IPS-NIHi7 (cell line): ENCODE results near the gene HOXA11.

Source experiments
- DNase-seq: peaks from one replicate; pipeline ENCODE4 v3.0.0; 2012; ENCODE audit warnings: mixed read lengths; ENCODE audit errors: extremely low spot score

HOXA11 gene

GRCh38 chr7:27169658-27170425, 15.2 kb downstream of the HOXA11 start:
- no peak for DNase-seq

DNA sequence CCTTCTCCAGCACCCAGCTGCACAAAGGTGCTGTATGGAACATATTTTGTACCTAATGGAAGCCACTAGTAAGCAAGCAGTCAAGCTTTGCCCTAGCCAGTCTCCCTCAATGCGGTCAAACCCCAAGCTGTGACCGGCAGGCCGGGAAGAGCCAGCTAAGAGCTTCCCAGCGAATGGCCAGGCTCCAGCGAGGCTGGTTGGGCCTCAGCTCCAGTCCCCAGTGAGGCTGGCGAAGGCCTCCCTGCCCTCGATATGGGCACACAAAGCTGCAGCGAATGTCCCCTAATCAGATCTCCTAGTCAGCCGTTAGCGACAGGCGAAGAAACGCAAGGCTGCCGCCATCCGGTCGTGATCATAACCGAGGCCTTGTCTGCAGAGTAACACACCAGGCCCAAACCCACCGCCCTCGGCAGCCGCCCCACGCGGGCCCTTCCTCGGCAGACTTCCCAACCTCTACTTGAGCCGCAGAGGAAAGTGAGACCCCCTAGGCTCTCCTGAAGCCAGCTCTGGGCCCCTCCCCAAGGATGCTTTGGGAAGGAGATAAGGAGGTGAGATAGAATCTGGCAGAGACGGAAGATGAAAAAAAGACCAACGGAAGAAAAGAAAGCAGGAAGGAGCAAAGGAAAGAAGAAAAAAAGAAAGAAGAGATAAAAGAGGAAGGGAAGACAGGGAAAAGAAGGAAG, 16.6 kb downstream of the HOXA11 start:
- no peak for DNase-seq

DNA sequence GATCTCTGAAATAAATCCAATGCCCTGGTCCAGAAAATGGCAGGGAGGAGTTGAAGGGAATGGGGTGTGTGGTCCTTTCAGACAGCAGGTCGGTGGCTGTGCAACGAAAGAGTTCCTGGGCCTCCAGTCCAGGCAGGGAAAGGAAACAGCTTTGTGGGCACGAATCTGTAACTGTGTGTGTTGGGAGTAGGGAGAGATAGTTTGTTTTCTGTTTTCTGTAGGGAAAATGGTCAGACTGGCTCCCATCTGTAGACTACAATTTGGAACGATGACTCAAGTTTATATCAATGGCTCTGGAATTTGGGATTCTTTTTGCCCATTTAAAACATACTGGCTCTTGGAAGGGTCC, 17.1 kb downstream of the HOXA11 start:
- no peak for DNase-seq

- DNase-seq, result no peak
These were observed 18.2 kb downstream of the HOXA11 start for GRCh38 chr7:27166531-27167505.

DNA sequence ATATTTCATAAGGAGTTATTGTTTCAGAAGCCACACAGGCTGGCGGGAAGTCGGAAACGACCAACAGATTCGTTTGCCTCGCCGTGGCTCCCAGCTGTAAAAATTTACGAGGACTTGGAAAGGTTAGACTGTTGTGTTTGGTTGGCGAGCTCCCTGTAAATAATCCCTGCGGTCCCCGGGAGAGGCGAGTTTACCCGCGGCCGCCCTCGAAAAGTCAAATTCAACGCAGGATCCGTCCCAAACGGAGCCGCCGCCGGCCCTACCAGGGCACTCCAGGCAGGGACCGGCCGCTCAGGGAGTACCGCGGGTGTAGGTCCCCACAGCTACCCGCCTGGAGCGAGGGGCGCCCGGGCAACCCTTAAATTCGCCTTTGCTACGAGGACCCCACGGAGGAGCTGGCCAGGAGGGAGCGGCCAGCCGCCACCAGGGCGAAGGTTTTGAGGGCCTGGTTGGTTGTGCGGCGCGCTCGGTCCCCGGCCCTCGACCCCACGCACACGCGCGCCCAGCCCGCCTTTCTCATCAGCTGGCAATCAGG, 19.0 kb downstream of the HOXA11 start:
- DNase-seq, result no peak

- DNase-seq, result no peak
These were observed 19.7 kb downstream of the HOXA11 start, which contains the start of gene HOXA9 for GRCh38 chr7:27165089-27165995. Gene HOXA9, minus strand, starts transcription at chr7:27165537. Its CDS starts 80 bp downstream, at chr7:27165457.

GRCh38 chr7:27164367-27165088, 20.5 kb downstream of the HOXA11 start:
- DNase-seq, result no peak

DNA sequence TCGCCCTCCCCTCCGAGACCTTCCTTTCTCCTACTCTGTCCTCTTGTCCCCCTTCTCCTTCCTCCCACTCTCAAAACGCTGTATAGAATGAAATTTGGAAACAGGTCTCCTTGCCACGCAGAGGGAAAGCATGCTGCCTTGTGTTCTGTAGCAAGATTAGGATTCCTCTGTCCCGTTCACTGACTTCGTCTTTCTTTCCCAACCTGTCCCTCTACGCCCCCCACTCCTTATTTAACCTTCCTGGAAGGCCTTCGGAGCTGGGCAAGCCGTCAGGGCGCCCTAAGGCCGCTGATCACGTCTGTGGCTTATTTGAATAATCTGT, 21.0 kb downstream of the HOXA11 start:
- no peak for DNase-seq

- no peak for DNase-seq
These were observed 21.6 kb downstream of the HOXA11 start for GRCh38 chr7:27163288-27164044.

DNA sequence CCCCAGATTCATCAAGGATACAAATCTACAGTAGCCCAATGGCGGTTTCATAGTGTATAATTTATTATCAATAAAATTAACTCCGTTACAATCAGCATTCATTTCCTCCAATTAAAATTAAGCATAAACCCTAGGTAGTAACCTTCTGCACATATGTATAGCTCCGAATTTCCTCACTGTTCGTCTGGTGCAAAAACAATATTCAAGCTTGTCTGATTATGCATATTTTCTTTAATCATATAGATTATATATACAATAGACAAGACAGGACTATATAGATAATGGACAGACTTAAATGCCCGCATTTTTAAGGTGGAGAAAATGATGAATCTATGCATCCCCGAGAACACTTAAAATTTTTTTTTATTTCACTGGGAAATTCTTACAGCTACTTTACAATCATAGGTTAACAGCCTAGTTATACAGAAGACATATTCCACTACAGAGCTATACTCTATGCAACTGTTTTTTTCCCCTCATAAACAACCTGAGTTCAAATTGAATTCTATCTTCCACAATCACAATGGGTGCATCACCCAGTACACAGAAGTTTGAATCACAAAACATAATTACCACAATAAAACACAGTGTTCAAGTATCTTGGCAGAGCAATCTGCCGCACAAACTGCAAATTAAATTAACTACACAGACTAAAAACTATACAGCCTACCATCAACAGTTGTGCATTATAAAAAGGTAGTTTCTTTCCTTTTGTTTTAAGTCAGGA, 22.3 kb downstream of the HOXA11 start:
- no peak for DNase-seq

DNA sequence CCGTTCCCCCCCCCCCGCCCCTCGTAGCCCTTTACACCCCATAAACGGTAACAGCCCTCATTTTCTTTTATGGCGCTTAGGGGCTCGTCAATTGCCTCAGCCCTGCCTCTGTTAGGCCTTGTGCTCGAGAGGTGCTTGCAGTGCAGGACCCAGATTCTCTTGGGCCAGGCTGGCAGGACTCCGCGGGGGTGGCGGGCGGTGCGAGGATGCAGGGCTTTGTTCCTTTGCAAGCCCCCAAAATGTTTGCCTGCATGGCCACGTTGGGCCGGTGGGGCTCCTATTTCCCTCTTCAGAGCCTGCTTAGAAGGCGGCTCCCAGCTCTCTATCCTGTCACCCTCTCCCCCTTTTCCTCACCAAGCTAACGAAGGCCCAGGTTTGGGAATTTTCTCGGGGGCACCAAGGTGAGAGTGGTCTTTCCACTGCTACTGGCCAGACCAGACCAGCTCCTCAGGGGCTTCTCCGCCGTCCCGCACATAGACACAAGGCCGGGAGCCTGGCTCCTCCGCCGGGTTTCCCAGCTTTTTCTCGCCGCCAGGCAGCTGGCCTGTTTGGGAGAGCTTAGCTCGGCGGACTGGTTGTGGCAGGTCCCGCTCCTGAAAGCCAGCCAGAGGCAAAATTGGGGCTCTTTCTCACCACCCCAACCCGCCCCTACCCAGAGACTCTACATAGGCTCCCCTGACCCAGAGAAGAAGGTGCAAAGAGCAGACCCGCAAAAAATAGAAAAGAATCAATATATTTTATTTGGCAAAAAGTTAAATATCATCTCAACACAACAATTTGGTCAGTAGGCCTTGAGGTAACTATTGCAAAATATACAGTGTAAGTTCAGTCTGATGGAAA, 23.1 kb downstream of the HOXA11 start:
- no peak for DNase-seq

- no peak for DNase-seq
These were observed 23.8 kb downstream of the HOXA11 start for GRCh38 chr7:27161214-27161720.

GRCh38 chr7:27160546-27161213, 24.4 kb downstream of the HOXA11 start:
- DNase-seq, result peak; percentile 74

- no peak for DNase-seq
These were observed 24.9 kb downstream of the HOXA11 start for GRCh38 chr7:27160145-27160545.

- DNase-seq, result no peak
These were observed 25.5 kb downstream of the HOXA11 start for GRCh38 chr7:27159266-27160144.
